ENCODE data around the gene WDR47. TPM values are rescaled to one million over a fixed set of nuclear protein-coding genes. Genes with fewer than 3 reads are reported as not detected.

WDR47 gene
- total RNA-seq, 1 experiment from 2014 or later, result 6.6 TPM

DNA sequence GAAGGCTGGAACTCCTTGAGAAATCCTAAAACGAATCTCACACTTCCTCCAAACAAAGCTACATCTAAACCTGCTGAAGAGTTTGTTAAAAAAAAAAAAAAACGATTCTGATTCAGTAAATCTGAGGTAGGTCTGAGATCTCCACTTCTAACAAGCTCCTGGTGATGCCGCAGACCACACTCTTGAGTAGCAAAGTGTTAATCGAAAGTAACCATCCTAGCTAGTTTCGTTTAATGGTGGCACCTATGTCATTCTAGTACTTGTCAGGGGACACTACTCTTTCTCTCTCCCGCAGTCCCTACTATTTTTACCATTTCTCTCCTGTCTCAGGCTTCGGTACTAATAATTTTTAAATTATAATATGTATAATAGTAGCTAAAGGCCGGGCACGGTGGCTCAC is 80.7 kb downstream of the WDR47 start:
- DNase-seq, result no peak
- no peak overlapping the region for H4K91ac ChIP-seq (ENCODE audit: insufficient read length, low read depth, low read length)
- no peak overlapping the region for H3K4ac ChIP-seq (ENCODE audit: low read depth, low read length)
- Mint-ChIP-seq H3K4me1 (peaks cover 7 to 16% of the 10 kb centered on the region in 2 experiments), H3K27me3 (ENCODE audit: low read depth) (0 out of 2 replicates have a peak, but pooled peaks cover 5% of the 10 kb centered on the region), H3K9me3 (no peaks in the 10 kb centered on the region), H3K36me3 (ENCODE audit: insufficient read depth in 1 of 3, low read depth in 3 of 3) (peaks cover 0 to 10% (median 2%) of the 10 kb centered on the region in 3 experiments; a peak in 5 of 7 replicates), H3K4me3 (no peak overlapping the region; a peak in 1 of 5 replicates), H3K27ac (no peak overlapping the region)
- no peak overlapping the region for H3K27ac ChIP-seq (ENCODE audit: insufficient read length, low read depth, low read length)
- no peaks in the 10 kb centered on the region for H3K23me2 ChIP-seq (ENCODE audit: insufficient read length, low read depth, low read length, poor library complexity, severe bottlenecking)
- no peak overlapping the region for H2AFZ ChIP-seq (ENCODE audit: low read length)
- H3K18ac ChIP-seq (ENCODE audit: insufficient read length, low read depth, low read length), result no peak overlapping the region
- H3K79me1 ChIP-seq (ENCODE audit: insufficient read depth, low read depth, low read length, poor library complexity, severe bottlenecking), result no peaks in the 10 kb centered on the region
- H4K20me1 ChIP-seq (ENCODE audit: control insufficient read depth, insufficient read depth, insufficient read length), result no peaks in the 10 kb centered on the region
- no peak overlapping the region for H3K56ac ChIP-seq (ENCODE audit: insufficient read length, low read depth, low read length)
- H3K9me3 ChIP-seq (ENCODE audit: control insufficient read depth, low read depth, low read length), result no peaks in the 10 kb centered on the region
- H4K5ac ChIP-seq (ENCODE audit: insufficient read length, low read depth, low read length), result no peak overlapping the region
- H2BK20ac ChIP-seq (ENCODE audit: low read depth, low read length, poor library complexity, severe bottlenecking), result no peak overlapping the region
- no peaks in the 10 kb centered on the region; the same call in none of the 2 replicates for H3K4me1 ChIP-seq (ENCODE audit: insufficient read depth, low read length)
- no peaks in the 10 kb centered on the region for H3K27me3 ChIP-seq (ENCODE audit: insufficient read depth, low read length)
- H3K4me2 ChIP-seq (ENCODE audit: insufficient read depth, insufficient read length, low read length), result no peak overlapping the region
- H2BK120ac ChIP-seq (ENCODE audit: low read depth, low read length, poor library complexity, severe bottlenecking), result no peak overlapping the region
- no peak overlapping the region for H2AK5ac ChIP-seq (ENCODE audit: insufficient read length, low read length)
- no peak overlapping the region for H2BK5ac ChIP-seq (ENCODE audit: insufficient read length, low read length)
- H2BK15ac ChIP-seq (ENCODE audit: low read depth, low read length), result no peak overlapping the region
- TF ChIP-seq, protein P1, sequence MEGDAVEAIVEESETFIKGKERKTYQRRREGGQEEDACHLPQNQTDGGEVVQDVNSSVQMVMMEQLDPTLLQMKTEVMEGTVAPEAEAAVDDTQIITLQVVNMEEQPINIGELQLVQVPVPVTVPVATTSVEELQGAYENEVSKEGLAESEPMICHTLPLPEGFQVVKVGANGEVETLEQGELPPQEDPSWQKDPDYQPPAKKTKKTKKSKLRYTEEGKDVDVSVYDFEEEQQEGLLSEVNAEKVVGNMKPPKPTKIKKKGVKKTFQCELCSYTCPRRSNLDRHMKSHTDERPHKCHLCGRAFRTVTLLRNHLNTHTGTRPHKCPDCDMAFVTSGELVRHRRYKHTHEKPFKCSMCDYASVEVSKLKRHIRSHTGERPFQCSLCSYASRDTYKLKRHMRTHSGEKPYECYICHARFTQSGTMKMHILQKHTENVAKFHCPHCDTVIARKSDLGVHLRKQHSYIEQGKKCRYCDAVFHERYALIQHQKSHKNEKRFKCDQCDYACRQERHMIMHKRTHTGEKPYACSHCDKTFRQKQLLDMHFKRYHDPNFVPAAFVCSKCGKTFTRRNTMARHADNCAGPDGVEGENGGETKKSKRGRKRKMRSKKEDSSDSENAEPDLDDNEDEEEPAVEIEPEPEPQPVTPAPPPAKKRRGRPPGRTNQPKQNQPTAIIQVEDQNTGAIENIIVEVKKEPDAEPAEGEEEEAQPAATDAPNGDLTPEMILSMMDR (conservative IDR thresholded peaks at IDR 0.05), result no peak
- H3T11ph ChIP-seq (ENCODE audit: low read length), result no peak overlapping the region
- H4K8ac ChIP-seq (replicated peaks; ENCODE audit: insufficient read length, low read depth, low read length), result no peak overlapping the region
- no peak overlapping the region for H2BK12ac ChIP-seq (ENCODE audit: insufficient read length, low read depth, low read length)
- no peak overlapping the region for H3K14ac ChIP-seq (ENCODE audit: insufficient read depth, low read length)
- H3K79me2 ChIP-seq (ENCODE audit: insufficient read depth, low read length), result peaks cover 2% of the 10 kb centered on the region; the same call in 1 of the 2 replicates
- WGBS (ENCODE audit: extremely low coverage, insufficient read length, low lambda C conversion rate), result no CpG with 5 or more reads among the region's 9 CpGs
- H3K9ac ChIP-seq (ENCODE audit: extremely low read depth, insufficient read length, low read length), result no peak overlapping the region
- H3K23ac ChIP-seq (ENCODE audit: insufficient read length, low read depth, low read length), result no peak overlapping the region
